HG03108 (cell line): ENCODE results near the gene VPS52.
A peak's percentile ranks its signal among the peaks of the same experiment; 100 is the strongest.

Experiments
- ATAC-seq: cut with Tn5 transposase; IDR thresholded peaks from one replicate; pipeline ENCODE4 v1.9.1; 2021; ENCODE audit warnings: moderate library complexity; ENCODE audit not compliant: unreplicated experiment

VPS52 gene

GRCh38 chr6:33305052-33305451 is 33.4 kb upstream of the VPS52 start:
- ATAC-seq = no peak

- no peak for ATAC-seq
Measured at GRCh38 chr6:33304216-33304615, 32.5 kb upstream of the VPS52 start.

DNA sequence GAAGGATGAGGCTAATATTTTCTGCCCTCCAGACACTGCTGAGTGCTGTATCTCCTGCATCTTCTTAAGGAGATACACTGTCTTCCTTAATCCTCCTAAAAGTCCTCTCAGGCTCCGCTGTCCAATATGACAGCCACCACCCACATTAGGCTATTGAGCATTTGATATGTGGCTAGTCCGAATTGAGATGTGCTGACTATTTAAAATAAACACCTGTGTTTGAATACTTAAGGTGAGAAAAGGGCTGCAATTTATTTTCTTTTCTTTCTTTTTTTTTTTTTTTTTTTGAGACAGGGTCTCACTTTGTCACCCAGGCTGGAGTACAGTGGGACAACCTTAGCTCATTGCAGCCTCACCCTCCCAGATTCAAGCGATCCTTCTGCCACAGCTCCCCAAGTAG is 30.2 kb upstream of the VPS52 start:
- no peak for ATAC-seq

GRCh38 chr6:33299237-33299944 is 27.7 kb upstream of the VPS52 start:
- ATAC-seq = peak; percentile 75

GRCh38 chr6:33298773-33299236 is 27.1 kb upstream of the VPS52 start, which contains the start of gene RGL2:
TSS of gene RGL2 (minus strand) at chr6:33298942. CDS start at chr6:33298610, 332 bp downstream.
- ATAC-seq = peak; percentile 16

DNA sequence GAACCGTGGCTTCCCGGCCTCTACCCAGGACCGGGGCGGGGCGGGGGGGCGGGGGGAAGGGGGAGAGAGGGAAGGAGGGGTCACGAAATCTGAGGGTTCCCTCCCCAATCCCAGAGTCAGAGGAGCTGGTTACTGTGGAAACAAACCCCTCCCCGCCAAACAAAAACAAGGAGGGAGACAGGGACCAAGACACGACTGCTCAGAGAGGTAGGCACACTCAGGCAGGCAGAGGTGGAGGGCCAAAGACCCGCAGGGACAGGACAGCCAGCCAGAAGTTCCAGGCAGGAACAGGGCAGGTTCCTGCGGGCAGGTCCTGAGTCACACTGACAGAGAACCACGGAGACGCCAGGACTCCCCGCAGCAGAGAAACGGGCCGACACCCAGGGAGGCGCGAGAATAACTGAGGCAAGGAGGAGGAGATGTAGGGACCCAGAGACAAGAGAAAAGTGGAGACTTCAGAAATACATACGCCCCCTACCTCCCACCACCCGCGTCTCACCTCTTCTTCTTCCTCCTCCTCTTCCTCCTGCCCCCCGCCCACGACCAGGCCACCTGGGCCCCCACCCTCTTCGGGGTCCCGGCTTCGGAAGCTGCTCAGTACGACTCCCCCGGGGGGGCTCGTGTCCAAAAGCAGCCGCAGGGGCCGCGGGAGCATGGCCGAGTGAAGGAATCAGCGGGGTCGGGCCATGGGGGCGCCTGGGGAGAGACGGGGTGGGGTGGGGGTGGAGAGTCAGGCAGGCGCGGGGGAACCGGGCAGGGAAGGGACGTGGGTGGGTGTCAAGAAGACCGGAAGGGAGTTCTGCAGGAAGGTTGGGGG is 26.5 kb upstream of the VPS52 start:
- no peak for ATAC-seq

GRCh38 chr6:33297406-33297955 is 25.8 kb upstream of the VPS52 start:
- no peak for ATAC-seq

DNA sequence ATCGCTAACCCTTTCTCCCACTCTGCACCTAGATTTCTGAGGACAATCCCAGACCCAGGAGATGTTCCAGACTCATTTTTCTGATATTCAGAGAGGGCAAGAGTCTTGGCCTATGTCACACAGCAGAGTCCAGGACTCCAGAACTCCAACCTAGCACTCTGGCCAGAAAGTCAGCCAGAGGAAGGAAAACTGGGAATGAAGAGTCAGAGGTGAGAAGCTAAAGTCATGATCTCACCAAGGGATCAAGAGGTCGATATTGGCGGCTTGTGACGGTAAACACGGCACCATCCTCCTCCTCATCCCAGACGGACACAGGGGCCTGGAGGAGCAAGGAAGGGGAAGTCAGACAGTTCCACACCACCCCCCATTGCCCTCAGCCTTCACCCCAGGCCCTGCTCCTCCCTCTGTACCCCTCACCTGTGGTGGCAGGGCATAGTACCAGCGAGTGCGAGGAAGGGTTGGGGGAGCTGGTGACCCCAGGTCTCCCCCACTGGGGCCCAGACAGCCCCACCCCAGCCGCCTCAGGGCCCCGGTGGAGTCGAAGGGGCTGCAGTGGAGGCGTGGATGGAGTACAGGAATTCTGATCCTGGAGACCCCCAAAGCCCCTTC is 25.2 kb upstream of the VPS52 start:
- no peak for ATAC-seq

- ATAC-seq = no peak
Measured at GRCh38 chr6:33295621-33296369, 24.1 kb upstream of the VPS52 start.

DNA sequence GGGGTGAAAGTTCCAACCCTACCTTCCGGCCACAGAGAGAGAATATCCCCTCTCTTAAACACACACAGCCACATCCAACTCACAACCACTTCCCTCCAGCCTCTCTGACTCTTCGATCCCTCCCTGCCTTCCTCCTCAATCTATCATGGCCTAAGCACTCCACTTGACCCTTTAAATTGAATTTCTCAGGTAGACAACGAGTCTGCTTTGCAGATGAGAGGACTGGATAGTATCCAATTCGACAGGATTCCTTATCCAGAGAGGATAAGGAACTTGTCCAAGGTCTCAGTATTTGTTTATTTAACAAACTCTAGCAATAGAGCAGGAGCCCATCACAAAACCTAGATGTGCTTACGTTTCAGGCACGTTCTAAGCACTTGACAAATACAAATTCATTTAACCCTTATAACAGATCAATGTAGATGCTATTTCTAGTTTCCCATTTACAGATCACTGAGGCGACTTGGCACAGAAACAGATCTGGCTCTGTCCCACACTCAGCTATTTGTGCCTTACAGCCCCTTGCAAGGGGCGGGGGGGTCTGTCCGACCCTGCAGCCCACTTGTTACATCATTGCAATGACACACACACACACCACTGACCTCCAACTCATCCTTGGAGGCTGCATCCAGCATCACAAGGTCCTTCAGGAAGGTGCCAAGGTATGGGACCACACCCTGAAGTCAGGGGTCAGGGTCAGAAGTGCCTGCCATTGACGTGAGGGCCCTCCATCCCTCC is 22.6 kb upstream of the VPS52 start:
- ATAC-seq = no peak

DNA sequence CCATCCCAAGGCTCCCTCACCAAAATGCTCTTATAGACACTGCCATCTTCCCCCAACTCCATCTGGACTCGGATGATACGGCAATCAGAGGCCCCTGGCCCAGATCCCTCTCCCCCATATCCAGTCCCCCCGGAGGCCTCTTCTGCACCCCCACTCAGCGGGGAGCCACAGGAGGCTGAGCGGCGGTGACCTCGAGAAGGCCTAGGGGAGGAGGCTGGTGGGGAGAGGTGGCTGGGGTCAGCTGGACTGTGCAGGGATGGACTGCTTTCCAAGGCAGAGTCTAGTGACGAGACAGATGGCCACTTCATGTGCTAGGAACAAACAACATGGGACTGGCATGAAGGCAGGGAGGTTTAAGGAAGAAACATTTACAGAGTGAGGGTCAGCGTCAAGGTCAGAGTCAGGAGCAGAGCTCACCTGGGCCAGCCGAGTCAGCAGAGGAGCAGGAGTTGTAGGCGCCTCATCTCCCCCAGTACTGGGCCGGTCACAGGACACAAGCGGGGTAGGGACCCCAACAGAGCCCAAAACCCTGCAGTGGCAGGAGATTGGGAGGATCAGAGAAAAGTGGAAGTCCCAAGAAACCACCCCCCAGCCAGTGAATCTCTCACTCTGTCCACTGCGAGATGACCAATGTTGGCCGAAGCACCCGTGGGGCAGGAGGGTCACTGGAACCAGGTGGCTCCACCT is 21.5 kb upstream of the VPS52 start:
- no peak for ATAC-seq

GRCh38 chr6:33290459-33290858 is 18.8 kb upstream of the VPS52 start:
- no peak for ATAC-seq

- no peak for ATAC-seq
Measured at GRCh38 chr6:33289784-33290315, 18.2 kb upstream of the VPS52 start.

DNA sequence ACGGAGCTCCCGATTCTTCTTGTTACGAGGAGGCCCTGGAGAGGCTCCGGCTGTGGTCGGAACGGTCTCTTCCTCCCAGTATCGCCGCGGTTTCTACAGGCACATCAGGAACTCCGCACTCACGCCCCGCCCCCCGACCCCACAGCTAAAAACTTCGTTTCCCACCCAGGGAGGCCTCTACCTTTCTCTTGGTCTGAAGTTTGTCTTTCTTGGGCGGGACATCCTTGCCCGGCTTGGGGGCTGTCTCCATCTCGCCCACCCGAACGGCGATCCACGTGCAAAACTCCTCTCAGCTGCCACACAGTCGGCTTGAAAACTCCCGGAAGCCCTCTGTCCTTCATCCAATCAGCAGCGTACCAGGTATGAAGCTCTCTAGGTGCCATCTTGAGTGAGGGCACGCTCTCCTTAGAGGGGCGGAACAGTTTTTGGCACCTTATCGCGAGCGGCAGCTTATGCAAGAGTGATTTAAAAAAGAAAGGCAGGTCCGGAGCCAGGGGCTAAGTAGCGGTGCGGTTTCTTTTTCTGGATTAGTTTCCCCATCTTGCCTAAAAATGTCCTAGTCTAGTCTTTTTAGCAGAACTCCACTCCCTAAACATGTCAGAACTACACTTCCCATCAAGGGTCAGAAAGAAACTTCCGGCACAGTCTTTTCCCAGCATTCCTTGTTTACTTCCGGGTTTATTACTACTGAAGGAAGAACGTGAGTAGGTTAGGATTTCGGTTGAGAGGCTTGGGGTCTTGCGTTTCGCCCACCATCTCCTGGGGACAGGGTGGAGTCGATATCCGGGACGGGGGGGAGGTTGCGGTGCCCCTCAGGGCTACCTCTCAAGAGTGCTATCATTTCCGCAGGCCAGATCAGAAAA is 17.5 kb upstream of the VPS52 start, which contains the start of the genes PFDN6 and WDR46:
TSS of gene PFDN6 (plus strand) at position 681 of the 863 bp plus-strand sequence. CDS start 256 bp downstream, outside the sequence.
TSS of gene WDR46 (minus strand) at position 319 of the 863 bp plus-strand sequence. CDS start at position 250, 69 bp downstream.
- ATAC-seq = peak; percentile 74

- peak; percentile 7 for ATAC-seq
Measured at GRCh38 chr6:33288141-33288920, 16.7 kb upstream of the VPS52 start.

- no peak for ATAC-seq
Measured at GRCh38 chr6:33286946-33287914, 15.6 kb upstream of the VPS52 start.
